Activated effector memory CD4-positive, alpha-beta T cell treated with anti-CD3 and anti-CD28 coated beads, Interleukin-2, amount 50 U/mL, for 16 hours (primary cell): Measurements from ENCODE around the gene PIK3CD.
"Not testable (repeated sequence)": the region's sequence is repeated elsewhere in the genome, so short reads cannot be mapped to it uniquely, and the experiment has no call there.

Experiments
- DNase-seq: peaks from one replicate; pipeline ENCODE4 v3.0.0-alpha.2; 2020

The PIK3CD gene

DNA sequence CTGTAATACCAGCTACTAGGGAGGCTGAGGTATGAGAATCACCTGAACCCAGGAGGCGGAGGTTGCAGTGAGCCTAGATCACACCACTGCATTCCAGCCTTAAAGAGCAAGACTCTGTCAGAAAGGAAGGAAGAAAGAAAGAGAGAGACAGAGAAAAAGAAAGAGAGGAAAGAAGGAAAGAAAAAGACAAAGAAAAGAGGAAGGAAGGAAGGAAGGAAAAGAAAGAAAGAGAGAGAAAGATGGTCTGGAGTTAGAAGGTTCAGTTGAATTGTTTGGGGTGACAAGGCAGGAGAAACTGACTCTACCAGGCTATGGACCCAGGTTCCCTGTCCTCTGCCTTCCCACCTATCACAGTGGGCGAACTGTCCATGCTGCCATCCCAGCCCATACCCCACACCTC is 27.4 kb upstream of the PIK3CD start:
- DNase-seq: no peak

DNA sequence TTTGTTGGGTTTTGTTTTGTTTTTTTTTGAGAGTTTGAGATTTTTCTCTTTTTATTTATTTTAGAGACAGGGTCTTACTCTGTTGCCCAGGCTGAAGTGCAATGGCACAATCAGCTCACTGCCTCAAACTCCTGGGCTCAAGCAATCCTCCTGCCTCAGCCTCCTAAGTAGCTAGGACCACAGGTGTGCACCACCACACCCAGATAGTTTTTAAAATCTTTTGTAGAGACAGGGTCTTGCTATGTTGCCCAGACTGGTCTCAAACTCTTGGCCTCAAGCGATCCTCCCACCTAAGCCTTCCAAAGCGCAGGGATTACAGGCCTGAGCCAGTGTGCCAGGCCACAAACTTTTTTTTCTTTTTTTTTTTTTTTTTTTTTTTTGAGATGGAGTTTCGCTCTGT is 26.5 kb upstream of the PIK3CD start:
- not testable (repeated sequence) for DNase-seq

- no peak for DNase-seq
These were observed 25.3 kb upstream of the PIK3CD start for GRCh38 chr1:9626201-9626608.

DNA sequence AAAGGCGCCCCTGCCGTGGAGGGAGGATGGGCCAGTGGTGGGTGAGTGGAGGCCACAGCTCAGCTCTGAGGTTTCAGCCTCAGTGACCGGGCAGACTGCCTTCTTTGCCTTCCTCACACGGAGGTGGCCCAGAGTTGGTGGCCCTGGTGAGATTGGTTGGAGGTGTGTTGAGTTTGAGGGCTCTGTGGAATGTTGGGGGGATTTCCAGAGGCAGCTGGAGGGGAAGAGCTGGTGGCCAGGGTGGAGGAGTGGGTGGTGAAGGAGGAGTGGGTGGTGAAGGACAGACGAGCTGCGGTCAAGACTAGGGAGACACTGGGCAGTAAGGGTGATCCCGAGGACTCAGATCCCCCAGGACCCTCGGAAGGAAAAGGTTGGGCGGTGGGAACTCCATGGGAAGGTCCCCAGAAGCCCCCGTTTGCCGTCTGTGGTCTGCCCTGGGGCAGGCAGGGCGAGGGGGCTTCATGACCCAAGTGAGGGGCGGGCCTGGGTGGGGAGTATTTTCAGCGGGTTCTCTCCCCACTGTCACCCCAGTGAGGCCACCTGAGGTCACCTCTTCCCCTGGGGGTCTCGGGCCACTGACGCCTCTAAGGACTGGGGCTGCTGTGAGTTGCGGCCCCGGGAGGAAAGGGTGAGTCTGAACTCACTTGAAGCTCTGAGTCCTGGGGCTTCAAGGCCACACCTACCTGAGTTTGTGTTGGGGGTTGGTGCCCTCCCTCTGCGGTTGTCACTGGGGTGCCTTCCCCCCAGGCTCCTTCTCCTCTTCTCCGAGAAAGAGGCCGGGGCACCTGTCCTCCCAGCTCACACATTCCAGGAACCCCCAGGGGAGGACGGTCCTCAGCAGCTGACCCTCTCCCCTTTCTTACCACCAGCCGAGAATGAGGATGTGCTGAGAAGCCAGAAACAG is 22.7 kb upstream of the PIK3CD start:
- peak; percentile 86 for DNase-seq

- DNase-seq: peak; percentile 89
These were observed 21.9 kb upstream of the PIK3CD start for GRCh38 chr1:9629445-9630201.

DNA sequence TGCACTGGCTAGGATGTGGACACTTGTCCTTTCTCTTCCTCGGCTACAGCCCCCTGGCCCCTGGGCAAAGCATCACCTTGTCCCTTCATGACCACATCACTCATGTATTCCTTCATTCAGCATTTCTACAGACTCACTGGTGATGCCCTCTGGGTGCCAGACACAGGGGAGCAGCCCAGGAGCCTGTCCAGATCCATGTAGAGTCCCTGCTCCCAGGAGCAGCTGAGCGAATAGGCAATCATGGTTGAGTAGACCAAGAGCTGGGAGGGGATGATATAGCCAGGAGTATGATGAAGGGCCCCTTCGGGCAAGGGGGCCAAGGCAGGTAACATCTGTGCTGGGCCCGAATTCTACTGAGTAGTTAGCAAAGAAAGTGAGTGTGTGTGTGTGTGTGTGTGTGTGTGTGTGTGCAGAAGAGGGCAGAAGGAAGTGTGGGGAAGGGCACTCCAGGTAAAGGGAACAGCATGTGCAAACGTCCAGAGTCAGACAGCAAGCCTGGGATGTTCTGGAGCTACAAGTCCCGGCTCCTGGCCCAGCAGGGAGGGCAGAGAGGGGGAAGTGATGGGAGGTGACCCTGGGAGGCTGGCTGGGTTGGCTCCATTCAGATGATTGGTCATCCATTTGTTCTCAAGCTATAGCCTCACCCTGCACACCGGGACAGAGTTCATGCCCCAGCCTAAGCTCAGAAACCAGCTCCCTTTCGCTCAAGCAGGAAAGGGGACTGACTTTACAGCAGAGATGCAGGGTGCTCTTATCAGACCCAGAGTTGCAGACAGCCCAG is 21.0 kb upstream of the PIK3CD start:
- peak; percentile 69 for DNase-seq

DNA sequence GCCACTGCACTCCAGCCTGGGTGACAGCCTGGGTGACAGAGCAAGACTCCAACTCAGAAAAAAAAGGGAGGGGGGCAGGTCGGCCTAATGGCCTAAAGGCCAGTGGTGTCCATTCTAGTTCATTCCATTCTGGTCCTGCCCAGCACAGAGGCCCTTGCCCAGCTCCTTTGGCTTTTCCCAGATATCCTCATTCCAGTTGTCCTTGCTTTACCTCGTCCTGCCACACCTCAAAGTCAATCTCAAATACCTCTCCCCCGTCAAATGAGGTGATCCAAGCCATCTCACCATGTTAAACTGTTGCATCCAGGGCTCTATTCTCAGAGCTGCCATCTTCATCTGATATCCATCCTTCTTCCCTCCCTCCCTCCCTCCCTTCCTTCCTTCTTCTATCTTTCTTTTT is 19.9 kb upstream of the PIK3CD start:
- no peak for DNase-seq

DNA sequence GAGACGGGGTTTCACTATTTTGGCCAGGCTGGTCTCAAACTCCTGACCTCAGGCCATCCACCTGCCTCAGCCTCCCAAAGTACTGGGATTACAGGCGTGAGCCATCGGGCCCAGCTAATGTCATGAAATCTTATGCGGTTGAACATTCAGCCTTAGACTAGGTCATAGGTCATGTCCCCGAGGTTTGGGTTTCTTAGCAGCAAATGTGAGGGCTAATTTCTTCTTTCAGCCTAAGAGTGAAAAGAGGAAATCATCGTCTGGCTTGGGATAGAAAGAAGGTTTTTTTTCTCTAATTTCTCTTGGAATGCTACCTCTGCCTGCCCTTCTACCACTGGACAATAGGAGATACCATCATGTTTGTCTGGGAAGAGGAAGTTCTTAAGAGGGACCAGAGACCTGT is 18.0 kb upstream of the PIK3CD start:
- no peak for DNase-seq

- no peak for DNase-seq
These were observed 16.9 kb upstream of the PIK3CD start for GRCh38 chr1:9634582-9634981.

DNA sequence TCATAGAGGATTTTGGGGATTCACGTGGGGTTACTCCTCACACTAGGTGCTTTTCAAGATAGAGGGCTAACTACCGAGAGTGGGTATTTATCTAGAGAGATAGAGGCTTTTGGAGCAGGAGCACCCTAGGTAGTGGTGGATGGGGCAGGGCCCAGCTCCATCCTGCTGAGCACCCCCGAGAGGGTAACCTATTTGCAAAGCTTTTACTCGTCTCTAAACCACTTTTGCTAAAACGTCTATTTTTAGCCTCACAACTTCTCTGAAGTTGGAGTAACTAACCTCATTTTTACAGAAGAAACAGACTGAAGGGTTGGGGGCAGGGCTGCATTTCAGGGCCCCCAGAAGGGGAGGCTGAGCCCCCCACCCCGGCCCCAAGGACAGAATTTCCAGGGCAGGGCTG is 12.3 kb upstream of the PIK3CD start:
- no peak for DNase-seq

GRCh38 chr1:9643351-9644256 is 7.9 kb upstream of the PIK3CD start:
- DNase-seq: no peak

DNA sequence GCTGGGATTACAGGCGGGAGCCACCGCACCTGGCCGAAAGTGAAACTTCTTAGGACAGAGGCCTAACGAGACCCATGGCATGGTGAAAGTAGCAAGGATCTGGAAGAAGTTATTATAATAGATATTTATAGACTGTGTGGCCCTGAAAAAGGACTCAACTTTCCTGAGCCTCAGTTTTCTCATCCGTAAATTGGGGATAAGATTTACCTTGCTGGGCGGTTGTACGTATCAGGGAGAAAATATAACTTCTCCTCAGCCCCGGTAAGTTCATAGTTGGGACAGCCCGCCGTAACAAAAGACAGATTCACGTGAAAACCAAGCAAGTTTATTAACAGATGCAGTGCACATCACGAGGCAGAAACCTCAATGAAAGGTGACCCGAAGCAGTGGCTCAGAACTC is 5.5 kb upstream of the PIK3CD start:
- no peak for DNase-seq

DNA sequence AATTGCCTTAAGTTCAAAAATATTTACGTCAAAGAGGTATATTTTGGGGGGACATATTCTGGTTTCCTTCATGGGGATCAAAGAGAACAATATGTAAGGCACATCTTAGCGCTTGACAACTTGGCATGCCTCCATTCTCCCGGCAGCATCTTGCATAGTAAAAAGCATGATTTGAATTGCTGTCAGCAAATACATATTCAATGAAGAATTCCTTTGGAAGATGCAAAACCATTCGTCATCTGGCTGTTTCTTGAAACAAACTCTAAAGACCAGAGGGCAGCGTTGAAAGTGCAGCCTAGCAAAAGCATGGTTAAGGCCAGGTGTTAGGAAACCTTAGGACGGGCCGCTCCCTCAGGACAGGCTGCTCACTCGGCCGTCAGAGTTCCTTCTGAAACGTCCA is 3.4 kb upstream of the PIK3CD start:
- no peak for DNase-seq

GRCh38 chr1:9649769-9650168 is 1.8 kb upstream of the PIK3CD start:
- no peak for DNase-seq

GRCh38 chr1:9651220-9651564 is 339 bp upstream of the PIK3CD start:
- DNase-seq: no peak

DNA sequence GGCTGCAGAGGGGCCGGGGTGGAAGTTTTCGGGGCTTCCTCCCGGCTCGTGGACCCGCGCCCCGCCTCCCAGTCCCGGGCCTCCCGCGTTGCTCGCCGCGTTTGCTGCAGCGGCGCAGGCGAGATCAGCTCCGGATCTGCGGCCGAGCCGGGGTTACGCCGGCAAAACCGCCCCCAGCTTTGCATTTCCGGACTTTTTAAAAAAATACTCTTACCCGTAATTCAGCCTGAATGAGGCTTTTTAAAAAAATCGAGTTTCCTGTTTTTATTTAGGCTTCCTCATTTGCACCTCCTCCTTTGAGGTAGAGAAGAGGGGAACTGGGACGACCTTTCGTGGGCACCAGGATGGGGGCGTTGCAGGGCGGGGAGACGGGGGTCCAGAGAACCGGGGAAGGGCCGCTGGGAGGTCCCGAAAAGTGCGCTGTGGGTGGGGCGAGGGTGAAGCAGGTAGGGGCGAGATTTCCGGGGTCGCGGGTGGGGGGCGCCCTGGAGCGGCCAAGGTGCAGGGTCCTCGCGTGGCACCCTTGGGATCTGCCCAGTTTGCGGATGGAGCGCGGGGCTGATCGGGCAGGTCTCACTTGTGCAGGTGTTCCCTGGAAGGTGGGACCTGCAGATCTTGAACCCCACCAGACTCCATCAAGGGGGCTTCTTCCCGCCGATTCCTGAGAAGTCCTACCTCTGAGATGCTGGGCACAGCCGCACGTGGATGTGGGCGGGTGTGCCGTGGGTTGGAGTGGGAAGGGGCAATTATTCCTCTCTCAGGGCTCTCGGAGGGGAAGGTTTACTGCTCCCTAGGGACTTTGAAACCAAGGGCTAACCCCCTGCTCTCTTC is 1.1 kb downstream of the PIK3CD start:
- DNase-seq: peak; percentile 87

DNA sequence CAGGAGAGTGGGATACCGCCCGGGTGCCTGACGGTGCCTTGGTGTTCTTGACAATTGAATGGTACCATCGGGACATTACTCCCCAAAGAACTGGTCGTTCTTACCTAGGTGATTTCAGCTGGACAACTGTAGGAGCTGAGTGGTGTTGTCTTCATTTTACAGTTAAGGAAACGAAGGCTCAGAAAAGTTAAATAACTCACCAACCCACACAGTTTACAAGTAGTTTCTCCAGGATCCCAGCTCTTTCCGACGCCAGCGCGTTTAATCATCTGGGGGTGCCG is 1.6 kb downstream of the PIK3CD start:
- no peak for DNase-seq

DNA sequence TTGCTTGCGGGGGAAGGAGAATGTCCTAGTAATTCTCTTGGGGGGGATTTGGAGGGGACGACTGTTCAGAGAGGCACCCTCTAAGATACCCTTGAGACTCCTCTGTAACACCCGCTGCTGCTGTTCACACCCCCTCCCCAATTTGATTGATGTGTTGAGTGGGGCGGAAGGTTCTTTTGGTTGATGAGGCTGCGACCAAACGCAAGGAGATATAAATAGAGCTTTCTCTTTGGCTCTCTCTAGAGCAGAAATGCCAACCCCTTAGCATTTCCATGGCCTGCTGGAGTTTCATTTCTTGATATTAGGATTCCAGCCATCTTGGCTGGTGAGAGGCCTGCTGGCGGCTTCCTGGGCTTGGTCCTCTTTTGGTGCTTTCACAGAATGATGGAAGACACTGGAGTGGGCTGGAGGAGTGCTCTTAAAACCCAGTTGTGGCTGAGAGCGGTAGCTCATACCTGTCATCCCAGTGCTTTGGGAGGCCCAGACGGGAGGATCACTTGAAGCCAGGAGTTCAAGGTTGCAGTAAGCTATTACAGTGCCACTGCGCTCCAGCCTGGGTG is 2.0 kb downstream of the PIK3CD start:
- peak; percentile 73 for DNase-seq

- DNase-seq: peak; percentile 70
These were observed 2.7 kb downstream of the PIK3CD start for GRCh38 chr1:9654051-9654833.
